ENCODE results near the gene SYNDIG1. TPM values are rescaled to one million over a fixed set of nuclear protein-coding genes. Genes with fewer than 3 reads are reported as not detected.

The SYNDIG1 gene
- total RNA-seq, 1 experiment from 2014 or later = not detected

GRCh38 chr20:24478584-24478983, 9.2 kb downstream of the SYNDIG1 start:
- Histone ChIP-seq H3K36me3 (ENCODE audit: control insufficient read depth, insufficient read depth, low read length) (no peaks in the 10 kb centered on the region), H3K27me3 (replicated peaks; ENCODE audit: control insufficient read depth, insufficient read depth, low read length) (no peaks in the 10 kb centered on the region; the same call in 1 of the 2 replicates), H3K4me1 (no peaks in the 10 kb centered on the region), H3K4me3 (ENCODE audit: low read depth, low read length) (no peak overlapping the region), H3K9me3 (no peaks in the 10 kb centered on the region)
- Mint-ChIP-seq H3K4me3 (ENCODE audit: unreplicated experiment) (no peak overlapping the region), H3K27me3 (ENCODE audit: insufficient read depth, unreplicated experiment) (peaks cover 16% of the 10 kb centered on the region), H3K4me1 (ENCODE audit: low read depth, unreplicated experiment) (no peaks in the 10 kb centered on the region), H3K36me3 (ENCODE audit: insufficient read depth, unreplicated experiment) (no peaks in the 10 kb centered on the region), H3K9me3 (ENCODE audit: unreplicated experiment) (no peaks in the 10 kb centered on the region), H3K27ac (ENCODE audit: unreplicated experiment) (no peak overlapping the region)
- BruUV-seq (replicated peaks) = no TSS peak
- intact Hi-C loops (cut with micrococcal nuclease; ENCODE audit: unreplicated experiment) = loop anchor here (10.0 kb wide), 1 partner anchor 104 kb away; no protein-coding TSS in a partner anchor
- ChIA-PET POLR2A (no interaction called here), CTCF (no interaction called here)
- DNase-seq = no peak
- TF ChIP-seq CTCF (IDR thresholded peaks at IDR 0.05; ENCODE audit: insufficient read depth in 1 of 2, low read depth in 1 of 2, low read length in 1 of 2, severe bottlenecking in 1 of 2, unreplicated experiment in 1 of 2) = no peak

- H3K27ac Mint-ChIP-seq (ENCODE audit: unreplicated experiment) = no peak overlapping the region
- H3K36me3 Mint-ChIP-seq (ENCODE audit: insufficient read depth, unreplicated experiment) = no peaks in the 10 kb centered on the region
- Histone ChIP-seq H3K9me3 (no peaks in the 10 kb centered on the region), H3K27me3 (replicated peaks; ENCODE audit: control insufficient read depth, insufficient read depth, low read length) (no peaks in the 10 kb centered on the region; the same call in 1 of the 2 replicates), H3K4me1 (no peaks in the 10 kb centered on the region), H3K36me3 (ENCODE audit: control insufficient read depth, insufficient read depth, low read length) (no peaks in the 10 kb centered on the region), H3K4me3 (ENCODE audit: low read depth, low read length) (no peak overlapping the region)
- peaks cover 17% of the 10 kb centered on the region for H3K27me3 Mint-ChIP-seq (ENCODE audit: insufficient read depth, unreplicated experiment)
- BruUV-seq (replicated peaks) = no TSS peak
- H3K4me3 Mint-ChIP-seq (ENCODE audit: unreplicated experiment) = no peak overlapping the region
- CTCF ChIA-PET = no interaction called here
- intact Hi-C loops (cut with micrococcal nuclease; ENCODE audit: unreplicated experiment) = loop anchor here (10.0 kb wide), 1 partner anchor 104 kb away; no protein-coding TSS in a partner anchor
- no peaks in the 10 kb centered on the region for H3K9me3 Mint-ChIP-seq (ENCODE audit: unreplicated experiment)
- TF ChIP-seq CTCF (IDR thresholded peaks at IDR 0.05; ENCODE audit: insufficient read depth in 1 of 2, low read depth in 1 of 2, low read length in 1 of 2, severe bottlenecking in 1 of 2, unreplicated experiment in 1 of 2) = no peak
- no peak for DNase-seq
- POLR2A ChIA-PET = no interaction called here
- no peaks in the 10 kb centered on the region for H3K4me1 Mint-ChIP-seq (ENCODE audit: low read depth, unreplicated experiment)
Observed at GRCh38 chr20:24479106-24479505, 9.7 kb downstream of the SYNDIG1 start.

- ChIA-PET CTCF (no interaction called here), POLR2A (no interaction called here)
- intact Hi-C loops (cut with micrococcal nuclease; ENCODE audit: unreplicated experiment) = loop anchor here (10.0 kb wide), 1 partner anchor 105 kb away; no protein-coding TSS in a partner anchor
- Histone ChIP-seq H3K9me3 (no peaks in the 10 kb centered on the region), H3K4me3 (ENCODE audit: low read depth, low read length) (no peak overlapping the region), H3K4me1 (no peaks in the 10 kb centered on the region), H3K27me3 (replicated peaks; ENCODE audit: control insufficient read depth, insufficient read depth, low read length) (no peaks in the 10 kb centered on the region; the same call in 1 of the 2 replicates), H3K36me3 (ENCODE audit: control insufficient read depth, insufficient read depth, low read length) (no peaks in the 10 kb centered on the region)
- Mint-ChIP-seq H3K27me3 (ENCODE audit: insufficient read depth, unreplicated experiment) (peaks cover 15% of the 10 kb centered on the region), H3K4me1 (ENCODE audit: low read depth, unreplicated experiment) (no peaks in the 10 kb centered on the region), H3K36me3 (ENCODE audit: insufficient read depth, unreplicated experiment) (no peaks in the 10 kb centered on the region), H3K4me3 (ENCODE audit: unreplicated experiment) (no peak overlapping the region), H3K27ac (ENCODE audit: unreplicated experiment) (no peak overlapping the region), H3K9me3 (ENCODE audit: unreplicated experiment) (no peaks in the 10 kb centered on the region)
- no peak for DNase-seq
- no TSS peak for BruUV-seq (replicated peaks)
- peak in 1 of 2 experiments; percentile 35 for TF ChIP-seq CTCF (IDR thresholded peaks at IDR 0.05; ENCODE audit: insufficient read depth in 1 of 2, low read depth in 1 of 2, low read length in 1 of 2, severe bottlenecking in 1 of 2, unreplicated experiment in 1 of 2)
Observed at GRCh38 chr20:24479595-24479994, 10.2 kb downstream of the SYNDIG1 start.
